Ovary (tissue), 9 donors: Measurements from ENCODE around the gene C6orf62. TPM values are rescaled to one million over a fixed set of nuclear protein-coding genes. Genes with fewer than 3 reads are reported as not detected.
"Not testable (repeated sequence)": the region's sequence is repeated elsewhere in the genome, so short reads cannot be mapped to it uniquely, and the experiment has no call there.

ENCODE experiments used
- DNase-seq, 5 donors: peaks; one replicate each; pipeline ENCODE4 v3.0.0-alpha.2; 2019 to 2020
- H3K27ac ChIP-seq, 2 donors: fragments of 200-600 bp; one replicate each; pipeline versions ENCODE4 v1.5.1 to v1.8.0; 2019 to 2022
- H3K27me3 ChIP-seq: fragments of 200-600 bp; one replicate; pipeline ENCODE4 v1.8.0; 2022
- H3K36me3 ChIP-seq: fragments of 200-600 bp; sonication (generic); one replicate; pipeline ENCODE4 v1.5.1; 2019
- H3K4me1 ChIP-seq: one replicate; pipeline ENCODE4 v1.8.1; 2013; ENCODE audit warnings: mild to moderate bottlenecking, moderate library complexity; ENCODE audit not compliant: insufficient read depth
- H3K4me3 ChIP-seq: fragments of 200-600 bp; sonication (generic); one replicate; pipeline ENCODE4 v1.5.1; 2017
- H3K9me3 ChIP-seq, 2 donors: fragments of 200-600 bp in 1 of 2; sonication (generic) in 1 of 2; one replicate each; pipeline versions ENCODE4 v1.5.1 to v1.8.1; 2013 to 2019; ENCODE audit warnings: mild to moderate bottlenecking in 1 of 2, moderate library complexity in 1 of 2
- CTCF ChIP-seq, 3 donors: fragments of 450-650 bp in 2 of 3; fragments of 200-600 bp in 1 of 3; IDR thresholded peaks; one replicate each; pipeline versions ENCODE4 v1.5.1 to v1.8.0; 2016 to 2022; ENCODE audit warnings: antibody characterized with exemption in 3 of 3, mild to moderate bottlenecking in 1 of 3
- EP300 ChIP-seq: sonication (generic); formaldehyde crosslinking; IDR thresholded peaks from one replicate; pipeline ENCODE4 v1.6.1; 2017; ENCODE audit warnings: antibody characterized with exemption
- POLR2A ChIP-seq: fragments of 450-650 bp; IDR thresholded peaks from one replicate; pipeline ENCODE4 v1.6.1; 2017; ENCODE audit warnings: antibody characterized with exemption, mild to moderate bottlenecking, moderate library complexity
- WGBS, 3 donors: extraction: QIAGEN DNeasy Blood & Tissue Kit in 1 of 3; methylation state at CpG; one replicate each; pipeline versions ENCODE4 v1.1.5 to v1.1.7; 2013 to 2017; 5-methylcytosine and 5-hydroxymethylcytosine counted together
- intact Hi-C, 4 donors: fragments of 100-400 bp; cut with DNase I; formaldehyde crosslinking; loops; one replicate each; pipeline versions ENCODE4 v1.11.0 to v1.15.1; 2022 to 2023
- polyA plus RNA-seq, 2 donors: library from polyadenylated mRNA; stranded (reverse); fragments of 200-250 nt in 1 of 2; fragments of 350-450 nt in 1 of 2; fragmentation: Illumina TruSeq in 1 of 2; extraction: RNeasy Lipid Tissue Mini Kit (QIAGEN cat#74804) in 1 of 2; gene quantifications; one replicate each; pipeline ENCODE4 v1.2.3, GENCODE V29; 2013 to 2014
- total RNA-seq, 7 donors: library from RNA; depleted of rRNA in 2 of 7; stranded (reverse); fragments of >200 nt in 2 of 7; fragmentation: NEBNext Ultra II Directional in 3 of 7; extraction: Animal tissue kit (Norgen Biotek cat#: 25700) in 3 of 7; gene quantifications; one replicate each; pipeline versions ENCODE4 v1.1.0 to v1.2.4, GENCODE V29; 2016 to 2023
- donor health status: DM: no; HTN: no; CAD: no; lungs with moderate emphysema.
- donor health status: DM: no; HTN: no; CAD: no.
- donor health status: Bipolar disorder and iron deficiency.
- donor health status: DM: yes; HTN: yes; CAD: no.
- donor health status: DM: no; HTN: no; CAD: no.
- donor health status: DM: yes; HTN: yes; CAD: no.

The C6orf62 gene
- total and polyA plus RNA-seq, 9 donors = 40.6 to 101 (median 76.0) TPM

- intact Hi-C loops = loop anchor here in 3 of 4 donors (5.0 to 10.0 kb wide), 3 partner anchors 53 to 473 kb away; partner anchors contain the start of gene GMNN (in 1 of the 3)
- WGBS, 3 donors = 0 to 4% (median 0%) methylated on average over 26 of the region's 26 CpGs
- Histone ChIP-seq H3K4me3 (peak overlapping the region; percentile 63), H3K4me1 (peaks cover 2% of the 10 kb centered on the region), H3K27ac (peak overlapping the region; percentile 65 to 100), H3K9me3 (no peaks in the 10 kb centered on the region), H3K27me3 (no peaks in the 10 kb centered on the region), H3K36me3 (no peaks in the 10 kb centered on the region)
- TF ChIP-seq EP300 (no peak), POLR2A (peak; percentile 81)
- DNase-seq = peak in 1 of 5 donors; percentile 89
Measured at GRCh38 chr6:24721461-24722215, 2.7 kb upstream of the C6orf62 start.

GRCh38 chr6:24720604-24721460 lies 1.9 kb upstream of the C6orf62 start:
- Histone ChIP-seq H3K9me3 (no peaks in the 10 kb centered on the region), H3K4me3 (peak overlapping the region; percentile 98), H3K36me3 (no peaks in the 10 kb centered on the region), H3K4me1 (peaks cover 3% of the 10 kb centered on the region), H3K27me3 (no peaks in the 10 kb centered on the region), H3K27ac (peak overlapping the region; percentile 90 to 100)
- WGBS, 3 donors = 0 to 1% (median 0%) methylated on average over 60 of the region's 60 CpGs
- peak; percentile 100 for TF ChIP-seq POLR2A
- TF ChIP-seq EP300 = peak; percentile 48
- peak in 2 of 3 donors; percentile 10 to 26 for TF ChIP-seq CTCF (IDR thresholded peaks at IDR 0.05)
- DNase-seq = peak; percentile 100
- intact Hi-C loops = loop anchor here in 3 of 4 donors (5.0 to 10.0 kb wide), 3 partner anchors 54 to 474 kb away; partner anchors contain the start of gene GMNN (in 1 of the 3)

GRCh38 chr6:24720131-24720603 lies 1.2 kb upstream of the C6orf62 start:
- H3K4me3 ChIP-seq = peak overlapping the region; percentile 98
- H3K27me3 ChIP-seq = no peaks in the 10 kb centered on the region
- intact Hi-C loops = loop anchor here in 3 of 4 donors (5.0 to 10.0 kb wide), 3 partner anchors 55 to 475 kb away; partner anchors contain the start of gene GMNN (in 1 of the 3)
- WGBS, 3 donors = 0 to 1% (median 1%) methylated on average over 37 to 39 of the region's 39 CpGs
- H3K27ac ChIP-seq = peak overlapping the region; percentile 90 to 100
- no peaks in the 10 kb centered on the region for H3K36me3 ChIP-seq
- peak; percentile 57 to 79 (median 75) for DNase-seq
- no peaks in the 10 kb centered on the region for H3K9me3 ChIP-seq
- peaks cover 6% of the 10 kb centered on the region for H3K4me1 ChIP-seq
- TF ChIP-seq CTCF (IDR thresholded peaks at IDR 0.05) (no peak), EP300 (no peak), POLR2A (no peak)

- H3K9me3 ChIP-seq = no peaks in the 10 kb centered on the region
- peak overlapping the region in 1 of 2 donors; percentile 100 for H3K27ac ChIP-seq
- no peak for DNase-seq
- H3K36me3 ChIP-seq = no peaks in the 10 kb centered on the region
- intact Hi-C loops = no loop called here
- TF ChIP-seq CTCF (IDR thresholded peaks at IDR 0.05) (no peak), EP300 (no peak), POLR2A (no peak)
- peak overlapping the region; percentile 98 for H3K4me3 ChIP-seq
- H3K27me3 ChIP-seq = no peaks in the 10 kb centered on the region
- peaks cover 6% of the 10 kb centered on the region for H3K4me1 ChIP-seq
- 4 to 8% (median 8%) methylated on average over 8 of the region's 8 CpGs for WGBS, 3 donors
Measured at GRCh38 chr6:24718449-24719124, 367 bp downstream of the C6orf62 start.

GRCh38 chr6:24716602-24717148 lies 2.3 kb downstream of the C6orf62 start:
- H3K36me3 ChIP-seq, intact Hi-C loops, DNase-seq, H3K9me3 ChIP-seq, H3K27ac ChIP-seq, H3K27me3 ChIP-seq, H3K4me1 ChIP-seq: not testable (repeated sequence)
- H3K4me3 ChIP-seq = peak overlapping the region; percentile 98
- 60 to 67% (median 65%) methylated on average over 7 of the region's 7 CpGs for WGBS, 3 donors
